ENCODE results near the gene SPRYD4. TPM values are rescaled to one million over a fixed set of nuclear protein-coding genes. Genes with fewer than 3 reads are reported as not detected.

SPRYD4 gene
- total RNA-seq, 2 donors from 2014 or later, result 2.6 to 5.1 TPM

DNA sequence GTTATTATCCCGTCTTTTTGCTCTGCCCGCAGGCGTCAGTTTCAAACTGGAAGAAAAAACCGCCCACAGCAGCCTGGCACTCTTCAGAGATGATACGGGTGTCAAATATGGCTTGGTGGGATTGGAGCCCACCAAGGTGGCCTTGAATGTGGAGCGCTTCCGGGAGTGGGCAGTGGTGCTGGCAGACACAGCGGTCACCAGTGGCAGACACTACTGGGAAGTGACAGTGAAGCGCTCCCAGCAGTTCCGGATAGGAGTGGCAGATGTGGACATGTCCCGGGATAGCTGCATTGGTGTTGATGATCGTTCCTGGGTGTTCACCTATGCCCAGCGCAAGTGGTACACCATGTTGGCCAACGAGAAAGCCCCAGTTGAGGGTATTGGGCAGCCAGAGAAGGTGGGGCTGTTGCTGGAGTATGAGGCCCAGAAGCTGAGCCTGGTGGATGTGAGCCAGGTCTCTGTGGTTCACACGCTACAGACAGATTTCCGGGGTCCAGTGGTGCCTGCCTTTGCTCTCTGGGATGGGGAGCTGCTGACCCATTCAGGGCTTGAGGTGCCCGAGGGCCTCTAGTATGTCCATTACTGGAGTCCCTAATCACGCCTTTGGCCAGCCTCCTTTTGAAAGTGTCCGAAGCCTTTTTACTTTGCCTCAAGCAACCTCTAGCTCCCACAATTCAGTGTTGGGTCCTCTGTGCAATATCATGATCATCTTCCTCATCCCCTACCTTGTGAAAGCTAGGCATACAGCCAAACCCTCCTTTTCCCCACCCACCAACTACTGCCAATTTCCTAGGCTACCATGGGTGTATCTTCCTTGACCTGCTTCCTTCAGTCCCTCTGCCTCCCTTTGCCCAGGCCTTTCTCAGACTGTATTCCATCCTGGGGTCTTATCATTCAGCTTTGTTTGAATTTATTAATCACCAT, 891 bp downstream of the SPRYD4 start:
- no peak for DNase-seq (ENCODE audit: low spot score)

GRCh38 chr12:56474389-56474788, 6.0 kb downstream of the SPRYD4 start:
- no peak overlapping the region for H3K27ac ChIP-seq
- WGBS, result 93% methylated on average over 9 of the region's 9 CpGs
- intact Hi-C loops (cut with DNase I), result no loop called here
- H3K4me3 ChIP-seq, result no peak overlapping the region
- no peaks in the 10 kb centered on the region for H3K27me3 ChIP-seq (replicated peaks; ENCODE audit: insufficient read depth)
- DNase-seq (ENCODE audit: low spot score), result no peak
- H3K36me3 ChIP-seq, result no peaks in the 10 kb centered on the region
- H3K9me3 ChIP-seq, result no peaks in the 10 kb centered on the region
- TF ChIP-seq CTCF (IDR thresholded peaks at IDR 0.05), result no peak
- no peak for TF ChIP-seq POLR2AphosphoS5 (IDR thresholded peaks at IDR 0.05)
- no peak for TF ChIP-seq POLR2A (IDR thresholded peaks at IDR 0.05)
- H3K4me1 ChIP-seq (replicated peaks), result no peaks in the 10 kb centered on the region

More for the DNA sequence above, 891 bp downstream of the SPRYD4 start:
- H3K4me3 ChIP-seq, result peak overlapping the region; percentile 67 to 81
- TF ChIP-seq CTCF (IDR thresholded peaks at IDR 0.05) (no peak), POLR2A (IDR thresholded peaks at IDR 0.05) (no peak), POLR2AphosphoS5 (IDR thresholded peaks at IDR 0.05) (no peak)
- peak overlapping the region; percentile 81 to 85 for H3K27ac ChIP-seq
- no peaks in the 10 kb centered on the region for H3K27me3 ChIP-seq (replicated peaks; ENCODE audit: insufficient read depth)
- H3K4me1 ChIP-seq (replicated peaks), result peaks cover 3% of the 10 kb centered on the region
- 35% methylated on average over 19 of the region's 19 CpGs for WGBS
- no peaks in the 10 kb centered on the region for H3K9me3 ChIP-seq
- intact Hi-C loops (cut with DNase I), result loop anchor here (5.0 to 10.0 kb wide), 2 partner anchors 274 to 342 kb away; partner anchors contain the start of gene ESYT1
- H3K36me3 ChIP-seq, result no peaks in the 10 kb centered on the region

DNA sequence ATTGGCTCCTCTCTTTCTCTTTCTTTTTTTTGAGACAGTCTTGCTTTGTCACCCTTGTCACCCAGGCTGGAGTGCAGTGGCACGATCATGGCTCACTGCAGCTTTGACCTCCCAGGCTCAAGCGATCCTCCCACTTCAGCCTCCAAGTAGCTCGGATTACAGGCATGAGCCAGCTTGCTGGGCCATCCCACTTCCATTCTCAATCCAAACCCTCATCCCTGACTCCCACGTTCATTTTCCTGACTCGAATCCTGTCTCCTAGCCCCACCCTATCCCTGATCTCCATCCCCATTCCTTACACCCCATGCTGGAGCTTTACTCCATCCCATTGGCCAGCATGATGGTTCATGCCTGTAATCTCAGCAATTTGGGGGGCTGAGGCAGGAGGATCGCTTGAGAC, 7.8 kb downstream of the SPRYD4 start:
- 78% methylated on average over 6 of the region's 6 CpGs for WGBS
- intact Hi-C loops (cut with DNase I), result no loop called here
- no peak for DNase-seq (ENCODE audit: low spot score)
- Histone ChIP-seq H3K36me3 (no peaks in the 10 kb centered on the region), H3K9me3 (no peaks in the 10 kb centered on the region), H3K4me1 (replicated peaks) (no peaks in the 10 kb centered on the region), H3K27me3 (replicated peaks; ENCODE audit: insufficient read depth) (no peaks in the 10 kb centered on the region), H3K4me3 (no peak overlapping the region), H3K27ac (no peak overlapping the region)
- TF ChIP-seq CTCF (IDR thresholded peaks at IDR 0.05) (no peak), POLR2AphosphoS5 (IDR thresholded peaks at IDR 0.05) (no peak), POLR2A (IDR thresholded peaks at IDR 0.05) (no peak)

GRCh38 chr12:56476972-56477432, 8.6 kb downstream of the SPRYD4 start:
- H3K36me3 ChIP-seq, result no peaks in the 10 kb centered on the region
- DNase-seq (ENCODE audit: low spot score), result no peak
- H3K4me1 ChIP-seq (replicated peaks), result no peaks in the 10 kb centered on the region
- no peaks in the 10 kb centered on the region for H3K27me3 ChIP-seq (replicated peaks; ENCODE audit: insufficient read depth)
- no peaks in the 10 kb centered on the region for H3K9me3 ChIP-seq
- TF ChIP-seq POLR2A (IDR thresholded peaks at IDR 0.05) (no peak), CTCF (IDR thresholded peaks at IDR 0.05) (no peak), POLR2AphosphoS5 (IDR thresholded peaks at IDR 0.05) (no peak)
- no peak overlapping the region for H3K27ac ChIP-seq
- 92% methylated on average over 1 of the region's 1 CpG for WGBS
- H3K4me3 ChIP-seq, result no peak overlapping the region
- intact Hi-C loops (cut with DNase I), result no loop called here

Data from prostate gland (tissue), 2 donors.